GM21360 (cell line): ENCODE results near the gene RNU5B-1.

Experiments
- ATAC-seq: cut with Tn5 transposase; IDR thresholded peaks from one replicate; pipeline ENCODE4 v1.9.1; 2021; ENCODE audit warnings: mild to moderate bottlenecking, moderate library complexity; ENCODE audit not compliant: unreplicated experiment

The RNU5B-1 gene

DNA sequence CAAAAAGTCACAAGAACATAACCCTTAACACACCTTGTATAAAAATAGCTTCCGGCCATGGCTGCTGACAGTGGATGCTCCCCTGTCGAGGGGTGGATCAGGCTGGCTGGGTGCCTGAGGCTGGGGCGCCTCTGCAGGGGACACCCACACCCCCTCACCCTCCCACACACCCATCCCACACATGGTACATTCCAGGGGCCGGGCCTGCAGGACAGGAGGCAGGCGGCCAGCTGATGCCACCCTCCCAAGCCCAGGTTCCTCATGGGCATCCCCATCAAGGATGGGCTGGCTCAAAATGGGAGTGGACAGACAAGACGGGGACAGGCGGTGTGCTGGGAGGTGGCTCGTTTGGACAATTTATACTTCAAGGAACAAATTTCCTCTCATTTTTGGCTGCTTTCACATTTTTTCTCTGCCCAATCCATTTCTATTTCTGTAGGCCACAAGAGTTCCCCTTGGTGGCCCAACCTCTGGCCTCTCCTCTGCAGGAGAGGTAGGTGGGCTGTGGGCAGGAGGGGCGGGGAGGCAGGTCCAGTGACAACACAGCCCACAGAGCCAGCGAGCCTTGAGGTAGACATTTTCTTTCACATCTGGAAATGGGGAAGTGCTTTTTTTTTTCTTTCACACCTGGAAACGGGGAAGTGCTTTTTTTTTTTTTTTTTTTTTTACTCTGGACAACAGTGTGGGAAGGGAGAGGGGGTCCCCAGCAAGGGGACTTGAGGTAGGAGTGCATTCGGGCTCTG is 23.3 kb downstream of the RNU5B-1 start:
- no peak for ATAC-seq

DNA sequence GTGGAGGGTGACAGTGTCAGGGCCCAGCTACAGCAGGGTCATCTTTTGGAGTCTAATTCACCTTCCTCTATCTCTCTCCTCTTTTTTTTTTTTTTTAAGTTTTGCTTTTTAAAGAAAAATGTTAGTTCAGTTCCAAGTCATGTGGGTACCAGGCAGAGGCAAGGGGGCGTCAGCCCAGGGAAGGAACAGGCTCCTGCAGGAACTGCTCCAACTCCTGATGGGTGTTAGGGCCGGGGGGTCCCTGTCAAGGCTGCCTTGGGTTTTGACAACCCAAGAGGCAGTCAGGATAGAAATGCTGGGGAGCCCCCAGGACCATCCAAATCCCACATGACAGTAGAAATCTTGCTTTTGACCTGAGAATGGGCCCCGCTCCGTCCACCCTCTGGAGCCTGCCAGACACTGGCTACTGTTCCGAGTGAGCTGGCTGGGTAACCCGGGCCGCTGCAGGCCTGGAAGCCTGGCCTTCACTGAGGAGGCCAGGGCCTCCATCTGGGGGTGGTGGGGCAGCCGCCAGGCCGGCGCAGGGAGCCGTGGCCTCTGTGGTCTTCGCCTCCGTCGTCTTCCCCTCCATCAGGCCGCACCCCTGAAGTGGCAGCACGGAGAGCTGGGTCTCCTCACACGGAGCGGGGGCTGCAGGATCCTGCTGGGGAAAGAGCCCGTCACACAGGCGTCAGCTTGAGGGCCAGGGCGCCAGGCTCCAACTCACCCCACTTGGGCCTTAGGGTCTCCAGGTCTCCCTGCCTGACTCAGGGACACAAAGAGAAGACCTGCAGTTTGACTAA is 24.2 kb downstream of the RNU5B-1 start:
- ATAC-seq: no peak

DNA sequence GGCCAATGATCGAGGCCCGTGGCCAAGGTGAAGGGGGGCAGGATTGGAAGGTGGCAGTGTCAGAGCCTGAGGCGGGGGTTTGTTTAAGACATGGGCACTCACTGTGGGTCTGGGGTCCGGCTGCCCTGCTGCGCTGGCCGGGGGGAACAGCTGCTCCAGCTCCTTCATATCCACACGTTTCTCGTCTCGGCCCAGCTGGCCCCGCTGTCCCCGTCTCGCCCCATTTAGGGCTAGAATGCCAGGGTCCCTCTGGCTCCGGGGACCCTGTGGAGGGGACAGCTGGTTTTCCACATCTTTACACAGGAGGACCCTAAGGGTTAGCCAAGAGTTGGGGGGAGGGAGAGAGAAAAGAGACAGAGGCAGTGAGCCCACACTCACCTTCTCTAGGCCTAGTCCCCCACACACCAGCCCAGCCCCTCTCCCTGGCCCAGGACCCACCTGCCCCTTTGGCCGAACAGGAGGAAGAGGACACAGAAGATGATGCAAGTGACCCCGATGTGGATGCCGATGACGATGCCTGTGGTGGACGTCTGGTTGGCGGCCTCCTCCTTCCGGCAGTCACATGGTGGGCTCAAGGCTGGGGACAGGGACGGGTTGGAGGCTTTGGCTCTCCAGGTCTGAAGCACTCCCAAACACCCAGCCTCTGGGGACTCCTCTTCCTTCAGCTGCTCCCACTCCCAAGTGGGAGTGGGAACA is 25.0 kb downstream of the RNU5B-1 start:
- no peak for ATAC-seq

DNA sequence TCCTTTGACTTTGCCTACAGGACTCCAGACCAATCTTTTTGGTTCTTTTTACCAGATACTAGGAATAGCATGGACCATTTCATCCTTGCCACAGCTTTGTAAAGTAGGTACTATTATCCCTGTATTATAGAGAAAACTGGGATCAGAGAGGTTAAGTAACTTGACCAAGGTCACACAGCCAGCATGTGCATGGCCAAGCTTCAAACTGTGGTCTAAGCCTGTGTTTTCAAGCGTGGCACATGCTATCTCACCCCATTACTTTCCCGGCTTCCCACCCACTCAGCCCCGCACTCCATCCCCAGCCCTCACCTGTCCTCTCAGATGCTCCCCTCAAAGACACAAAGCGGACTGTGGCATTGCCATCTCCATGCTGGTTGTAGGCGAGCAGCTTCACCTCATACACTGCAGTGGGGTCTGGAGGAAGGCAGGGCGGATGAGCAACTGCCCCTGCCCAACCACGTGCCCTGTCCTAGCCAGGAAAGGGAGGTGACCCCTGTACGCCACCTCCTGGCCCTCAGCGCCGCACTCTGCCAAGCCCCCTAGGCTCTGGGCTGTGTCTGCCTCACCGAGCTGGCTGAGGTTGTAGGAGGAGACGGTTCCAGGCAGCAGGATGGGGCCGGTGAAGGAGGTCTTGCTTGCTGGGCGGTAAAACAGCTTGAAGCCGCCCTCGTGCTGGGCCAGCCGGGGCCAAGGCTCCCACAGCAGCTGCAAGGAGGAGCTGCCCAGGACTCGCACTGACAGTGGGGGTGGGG is 25.7 kb downstream of the RNU5B-1 start:
- no peak for ATAC-seq

DNA sequence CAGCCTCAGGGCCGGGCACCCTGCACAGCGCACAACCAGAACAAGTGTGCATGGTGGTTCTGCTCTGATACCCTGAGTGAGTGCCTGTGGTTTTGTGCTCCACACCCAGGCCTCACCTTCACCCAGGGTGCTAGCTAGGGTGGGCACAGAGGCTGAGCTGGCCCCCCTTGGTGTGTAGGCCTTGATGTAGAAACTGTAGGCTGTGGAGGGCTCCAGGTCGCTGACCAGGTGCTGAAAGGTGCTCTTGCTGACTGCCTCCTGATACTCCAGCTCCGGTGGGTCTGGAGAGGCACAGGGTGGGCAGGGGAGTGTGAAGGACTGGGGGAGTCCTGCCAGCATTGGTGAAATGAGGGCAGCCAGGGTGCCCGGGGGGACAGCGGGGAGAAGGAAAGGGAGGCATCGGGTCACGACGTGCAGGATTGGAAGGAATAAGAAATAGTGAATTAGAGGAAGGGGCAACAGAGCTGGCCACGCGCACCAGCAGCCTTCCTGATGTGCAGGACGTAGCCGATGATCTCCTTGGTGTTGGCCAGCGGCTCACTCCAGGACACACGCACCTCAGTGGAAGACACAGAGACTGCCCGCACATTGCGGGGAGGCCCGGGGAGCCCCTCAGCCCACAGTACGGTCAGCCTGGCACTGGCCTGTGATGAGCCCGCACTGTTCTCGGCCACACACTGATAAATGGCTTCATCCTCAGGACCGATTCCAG is 26.6 kb downstream of the RNU5B-1 start:
- ATAC-seq: no peak

DNA sequence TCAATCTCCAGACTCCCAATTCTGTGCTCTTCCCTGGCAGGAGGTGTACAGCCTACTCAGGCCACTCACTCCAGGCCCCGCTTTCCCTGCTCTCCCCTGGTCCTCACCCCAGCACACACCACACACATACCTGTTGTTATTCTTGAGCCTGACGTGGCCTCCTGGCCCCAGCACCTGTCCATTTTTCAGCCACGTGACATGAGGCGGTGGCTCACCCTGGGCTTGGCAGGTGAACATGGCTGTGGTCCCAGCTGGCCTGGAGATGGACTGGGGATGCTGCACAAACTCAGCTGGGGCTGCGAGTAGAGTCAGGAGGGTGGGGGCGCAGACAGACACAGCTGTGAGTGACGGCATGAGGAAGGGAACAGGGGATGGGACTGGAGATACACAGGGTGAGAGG is 27.3 kb downstream of the RNU5B-1 start:
- no peak for ATAC-seq

- ATAC-seq: no peak
Measured at GRCh38 chr15:65332391-65333147, 28.1 kb downstream of the RNU5B-1 start.

- no peak for ATAC-seq
Measured at GRCh38 chr15:65333148-65333820, 28.8 kb downstream of the RNU5B-1 start.

DNA sequence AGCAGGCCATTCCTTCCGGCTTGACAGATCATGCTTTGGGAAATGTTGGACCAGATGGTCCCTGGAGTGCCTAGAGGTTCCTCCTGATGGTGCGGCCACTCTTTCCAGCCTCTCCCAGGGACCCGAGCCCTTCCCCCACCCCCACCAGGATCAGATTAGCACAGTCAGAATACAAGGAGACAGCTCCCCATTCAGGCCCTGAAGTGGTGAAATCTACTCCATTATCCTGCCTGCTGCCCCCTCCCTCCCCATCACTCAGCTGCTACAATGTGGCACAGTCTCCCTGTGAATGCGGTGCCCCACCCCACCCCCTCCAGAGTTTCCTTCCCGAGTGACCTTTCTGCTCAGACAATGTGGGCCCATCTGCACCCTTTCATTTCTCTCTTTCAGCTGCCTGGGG is 29.4 kb downstream of the RNU5B-1 start:
- ATAC-seq: no peak

DNA sequence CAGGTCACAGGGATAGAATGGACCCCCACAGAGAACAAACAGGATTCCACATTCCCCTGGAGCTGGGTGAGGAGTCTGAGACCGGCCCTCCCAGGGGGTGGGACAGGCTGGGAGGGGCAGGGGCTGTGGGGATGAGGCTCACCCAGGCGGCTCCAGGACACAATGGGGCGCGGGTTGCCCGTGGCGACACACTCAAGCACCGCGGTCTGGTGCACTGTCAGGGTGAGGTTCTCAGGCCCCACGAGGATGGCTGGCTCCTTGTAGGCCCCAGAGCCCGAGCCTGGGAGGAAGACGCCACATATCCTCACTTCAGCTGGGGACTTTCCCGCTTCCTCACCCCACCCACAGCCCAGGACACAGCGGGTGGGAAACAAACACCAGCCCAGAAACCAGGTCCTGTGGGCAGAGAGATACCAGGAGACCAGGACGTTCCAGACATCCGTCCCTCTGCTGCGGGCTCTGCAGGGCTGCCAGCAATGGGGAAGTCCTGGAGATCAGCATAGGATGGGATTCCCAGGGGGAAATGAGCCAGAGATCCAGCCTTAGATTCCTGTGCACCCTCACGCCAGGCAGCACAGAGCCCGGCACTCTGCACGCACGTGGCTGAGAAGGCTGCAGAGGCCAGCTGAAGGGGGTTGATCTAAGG is 30.2 kb downstream of the RNU5B-1 start:
- no peak for ATAC-seq

DNA sequence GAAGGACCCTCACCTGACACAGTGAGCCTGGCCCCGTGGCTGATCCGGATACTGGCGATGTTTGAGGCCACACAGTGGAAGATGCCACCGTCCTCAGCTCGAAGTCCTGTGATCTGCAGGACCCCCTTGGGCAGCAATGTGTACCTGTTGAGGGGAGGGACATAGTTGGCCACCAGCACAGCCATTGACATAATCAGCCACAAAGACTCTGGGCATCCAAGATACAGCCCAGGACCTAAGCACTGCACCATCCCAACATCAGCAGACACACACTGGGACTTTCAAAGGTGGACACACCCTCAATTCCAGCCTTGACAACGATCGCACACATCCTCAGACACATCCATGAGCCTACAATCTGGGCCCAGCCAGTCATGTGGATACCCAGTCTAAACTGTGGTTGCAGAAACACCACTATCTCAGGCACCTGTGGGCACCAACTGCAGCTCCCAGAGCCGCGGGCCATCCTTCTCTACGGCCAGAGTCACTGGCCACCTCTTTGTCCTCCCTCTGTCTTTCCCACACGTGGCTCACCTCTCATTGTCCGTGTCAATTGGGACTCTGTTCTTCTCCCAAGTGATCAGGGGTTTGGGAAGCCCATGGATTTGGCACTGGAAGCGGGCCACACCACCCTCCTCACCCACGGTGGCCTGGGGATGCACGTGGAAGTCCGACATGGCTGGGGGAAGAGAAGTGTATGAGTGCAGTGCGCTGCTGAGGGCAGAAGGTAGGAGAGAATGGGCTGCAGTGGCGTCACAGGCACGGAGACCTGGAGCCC is 31.0 kb downstream of the RNU5B-1 start:
- ATAC-seq: no peak

DNA sequence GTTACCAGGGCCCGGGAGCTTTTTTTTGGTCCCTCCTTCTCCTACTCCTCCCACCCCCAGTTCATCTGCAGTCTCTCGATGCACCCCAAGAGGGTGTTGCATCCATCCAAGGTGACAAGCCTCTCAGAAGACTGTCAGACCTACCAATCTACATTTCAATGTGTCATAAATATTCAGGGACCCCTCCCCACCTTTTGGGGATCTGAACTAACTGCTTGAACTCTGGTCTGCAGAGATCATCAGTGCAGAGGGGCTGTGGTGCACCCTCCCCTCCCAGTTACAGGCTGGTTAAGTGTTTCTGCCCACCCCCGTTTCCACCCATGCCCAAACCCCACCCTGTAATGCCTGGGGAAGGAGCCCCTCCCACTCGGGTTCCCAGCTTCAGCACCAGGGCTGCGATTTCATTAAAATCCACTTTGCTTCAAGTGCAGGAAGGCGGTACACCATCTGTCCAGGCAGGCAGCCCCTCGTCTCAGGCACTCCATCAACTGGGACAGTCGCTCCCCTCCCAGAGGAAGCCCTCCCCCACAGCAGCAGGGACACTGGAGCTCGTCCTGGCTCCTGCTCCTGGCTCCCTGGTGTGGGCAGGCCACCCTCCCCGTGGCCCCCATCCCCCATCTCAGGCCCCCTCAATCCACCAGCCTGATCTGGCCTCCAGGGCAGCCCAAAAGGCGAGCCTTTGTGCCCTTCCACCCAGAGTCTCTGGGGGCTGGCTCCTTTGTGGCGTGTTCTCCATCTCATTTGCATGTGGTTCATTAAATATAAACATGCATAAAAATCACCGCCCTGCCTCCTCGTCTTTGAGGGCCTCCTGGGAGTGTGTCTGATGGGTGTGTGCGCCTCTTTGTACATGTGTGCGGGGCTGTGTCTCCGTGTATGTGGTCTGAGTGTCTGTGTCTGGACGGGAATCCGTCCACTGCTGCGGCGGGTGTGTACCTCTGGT is 32.3 kb downstream of the RNU5B-1 start:
- ATAC-seq: no peak

GRCh38 chr15:65337436-65338070 is 33.1 kb downstream of the RNU5B-1 start:
- ATAC-seq: no peak

GRCh38 chr15:65338366-65338765 is 33.9 kb downstream of the RNU5B-1 start:
- ATAC-seq: no peak

- ATAC-seq: no peak
Measured at GRCh38 chr15:65338823-65339222, 34.3 kb downstream of the RNU5B-1 start.

DNA sequence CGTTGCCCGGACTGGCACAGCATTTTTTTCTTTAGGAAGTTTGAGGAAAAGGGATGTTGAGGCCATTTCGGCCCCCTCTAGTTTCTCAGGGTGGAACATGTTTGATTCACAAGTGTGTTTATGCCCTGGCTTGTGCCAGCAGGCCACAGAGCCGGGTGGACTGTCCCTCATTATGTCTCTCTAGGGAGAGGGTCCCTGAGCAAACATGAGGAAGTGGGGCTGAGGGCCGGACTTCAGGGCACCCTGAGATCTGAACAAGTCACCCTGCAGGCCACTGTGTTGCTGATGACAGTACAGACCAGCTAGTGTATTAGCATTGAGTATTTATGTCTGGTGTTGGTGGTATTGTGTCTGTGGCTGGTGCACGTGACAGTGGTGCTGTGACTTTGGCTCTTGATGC is 34.9 kb downstream of the RNU5B-1 start:
- no peak for ATAC-seq
